Stimulated activated CD4-positive, alpha-beta T cell treated with anti-CD3 and anti-CD28 coated beads, TNF-alpha, amount 100 ng/mL, for 4 hours (primary cell): ENCODE results near the gene RNF112.

Source experiments
- DNase-seq, 3 experiments: peaks; one replicate each; pipeline ENCODE4 v3.0.0-alpha.2; 2020; ENCODE audit warnings: low read depth in 3 of 3

Gene RNF112

GRCh38 chr17:19410875-19411620, at the start of gene RNF112:
Gene RNF112 (plus strand): TSS chr17:19411232. CDS start chr17:19411409, 177 bp downstream.
- DNase-seq, result no peak

- no peak for DNase-seq
Measured at GRCh38 chr17:19361326-19361725, 49.7 kb upstream of the RNF112 start.

- no peak for DNase-seq
Measured at GRCh38 chr17:19361944-19362276, 49.1 kb upstream of the RNF112 start.

- peak; percentile 92 to 93 (median 93) for DNase-seq
Measured at GRCh38 chr17:19362277-19363113, 48.5 kb upstream of the RNF112 start, which contains the start of gene B9D1. Gene B9D1 (minus strand): TSS chr17:19362723. CDS start chr17:19362569, 154 bp downstream.

- DNase-seq, result no peak
Measured at GRCh38 chr17:19363114-19363438, 48.0 kb upstream of the RNF112 start.

- DNase-seq, result no peak
Measured at GRCh38 chr17:19363460-19364035, 47.5 kb upstream of the RNF112 start.

GRCh38 chr17:19364699-19365498, 46.1 kb upstream of the RNF112 start:
- DNase-seq, result no peak

GRCh38 chr17:19365499-19365817, 45.6 kb upstream of the RNF112 start:
- DNase-seq, result no peak

GRCh38 chr17:19365833-19366636, 45.0 kb upstream of the RNF112 start:
- no peak for DNase-seq

GRCh38 chr17:19366637-19366972, 44.4 kb upstream of the RNF112 start:
- DNase-seq, result no peak

- no peak for DNase-seq
Measured at GRCh38 chr17:19368229-19368628, 42.8 kb upstream of the RNF112 start.

GRCh38 chr17:19369107-19369778, 41.8 kb upstream of the RNF112 start:
- no peak for DNase-seq

- no peak for DNase-seq
Measured at GRCh38 chr17:19369846-19370492, 41.1 kb upstream of the RNF112 start.

GRCh38 chr17:19370493-19370960, 40.5 kb upstream of the RNF112 start:
- DNase-seq, result no peak

- DNase-seq, result no peak
Measured at GRCh38 chr17:19371259-19372010, 39.6 kb upstream of the RNF112 start.

GRCh38 chr17:19372011-19372370, 39.0 kb upstream of the RNF112 start:
- DNase-seq, result no peak

GRCh38 chr17:19372439-19372838, 38.6 kb upstream of the RNF112 start:
- no peak for DNase-seq

- no peak for DNase-seq
Measured at GRCh38 chr17:19372866-19373504, 38.0 kb upstream of the RNF112 start.

GRCh38 chr17:19374136-19374535, 36.9 kb upstream of the RNF112 start:
- DNase-seq, result no peak
